GM12865 (cell line): Measurements from ENCODE around the gene DNAJB6.
A peak's percentile ranks its signal among the peaks of the same experiment; 100 is the strongest.

ENCODE experiments used
- DNase-seq: peaks from one replicate; pipeline ENCODE4 v3.0.0; 2010; ENCODE audit warnings: low read depth
- H3K4me3 ChIP-seq: 2 replicates; pipeline ENCODE4 v1.5.1; 2011; ENCODE audit warnings: mild to moderate bottlenecking, low read depth, low read length, control low read depth
- TF ChIP-seq, protein P1 (sequence below): IDR thresholded peaks from 2 replicates; pipeline ENCODE4 v1.5.1; 2011; ENCODE audit warnings: low read length, control low read depth, low read depth, inconsistent platforms; ENCODE audit not compliant: insufficient read depth; ENCODE audit errors: missing control alignments

DNAJB6 gene

DNA sequence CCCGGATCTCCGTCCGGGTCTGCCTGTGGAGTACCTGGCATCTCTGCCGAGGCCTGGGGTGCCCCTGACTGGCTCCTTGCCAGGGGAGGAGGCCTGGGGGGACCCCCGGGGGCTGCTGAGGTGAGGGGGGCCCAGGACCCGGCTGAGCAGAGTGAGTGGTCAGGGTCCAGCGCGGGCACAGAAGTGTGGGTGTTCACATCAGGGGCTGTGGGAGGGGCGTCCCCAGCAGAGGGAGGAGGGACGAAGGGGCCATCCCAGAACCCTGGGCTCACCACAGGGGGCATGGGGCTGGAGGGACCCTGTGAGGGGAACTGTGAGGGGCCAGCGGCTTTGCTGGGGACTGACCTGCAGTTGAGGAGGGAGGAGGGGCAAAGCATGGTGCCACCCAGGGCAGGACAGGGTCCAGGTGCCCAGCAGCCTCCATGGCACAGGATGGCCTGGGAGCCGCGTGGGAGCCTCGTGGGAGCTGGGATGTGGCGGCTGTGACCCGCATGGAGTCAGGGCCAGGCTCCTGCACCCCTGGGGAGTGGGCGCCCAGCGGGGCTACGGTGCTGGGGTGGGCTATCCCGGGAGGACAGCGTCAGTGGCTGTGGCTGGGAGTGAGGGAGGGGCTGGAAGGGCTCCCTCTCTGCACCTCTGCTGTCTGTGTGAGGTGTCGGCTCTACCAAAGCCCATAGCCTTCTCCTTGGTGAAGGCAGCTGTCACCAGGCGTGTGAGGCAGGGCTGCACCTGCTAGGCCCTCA, 91.2 kb downstream of the DNAJB6 start:
- TF ChIP-seq, protein P1, sequence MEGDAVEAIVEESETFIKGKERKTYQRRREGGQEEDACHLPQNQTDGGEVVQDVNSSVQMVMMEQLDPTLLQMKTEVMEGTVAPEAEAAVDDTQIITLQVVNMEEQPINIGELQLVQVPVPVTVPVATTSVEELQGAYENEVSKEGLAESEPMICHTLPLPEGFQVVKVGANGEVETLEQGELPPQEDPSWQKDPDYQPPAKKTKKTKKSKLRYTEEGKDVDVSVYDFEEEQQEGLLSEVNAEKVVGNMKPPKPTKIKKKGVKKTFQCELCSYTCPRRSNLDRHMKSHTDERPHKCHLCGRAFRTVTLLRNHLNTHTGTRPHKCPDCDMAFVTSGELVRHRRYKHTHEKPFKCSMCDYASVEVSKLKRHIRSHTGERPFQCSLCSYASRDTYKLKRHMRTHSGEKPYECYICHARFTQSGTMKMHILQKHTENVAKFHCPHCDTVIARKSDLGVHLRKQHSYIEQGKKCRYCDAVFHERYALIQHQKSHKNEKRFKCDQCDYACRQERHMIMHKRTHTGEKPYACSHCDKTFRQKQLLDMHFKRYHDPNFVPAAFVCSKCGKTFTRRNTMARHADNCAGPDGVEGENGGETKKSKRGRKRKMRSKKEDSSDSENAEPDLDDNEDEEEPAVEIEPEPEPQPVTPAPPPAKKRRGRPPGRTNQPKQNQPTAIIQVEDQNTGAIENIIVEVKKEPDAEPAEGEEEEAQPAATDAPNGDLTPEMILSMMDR, result no peak

DNA sequence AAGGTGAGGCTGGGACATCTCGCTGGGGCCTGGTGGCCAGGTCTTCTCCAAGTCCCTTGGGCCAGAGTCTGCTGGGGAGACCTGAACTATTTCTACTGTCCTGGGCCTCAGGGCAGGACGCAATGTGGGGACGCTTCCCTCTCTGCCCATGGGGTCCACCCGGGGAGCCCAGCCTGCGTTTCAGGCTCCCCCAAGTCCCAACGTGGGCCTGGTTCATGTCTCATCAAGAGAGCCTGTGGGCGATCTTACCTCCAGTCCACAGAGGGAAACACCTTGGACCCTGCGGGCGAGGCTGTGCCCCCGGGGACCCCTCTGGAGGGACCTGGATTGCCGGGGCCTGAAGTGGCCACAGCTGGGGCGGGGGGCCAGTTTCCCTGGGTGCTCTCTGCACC, 91.7 kb downstream of the DNAJB6 start:
- no peak overlapping the region for H3K4me3 ChIP-seq
- no peak for DNase-seq
- TF ChIP-seq, protein P1, result no peak

More for the DNA sequence above, 91.2 kb downstream of the DNAJB6 start:
- DNase-seq, result no peak
- H3K4me3 ChIP-seq, result no peak overlapping the region

DNA sequence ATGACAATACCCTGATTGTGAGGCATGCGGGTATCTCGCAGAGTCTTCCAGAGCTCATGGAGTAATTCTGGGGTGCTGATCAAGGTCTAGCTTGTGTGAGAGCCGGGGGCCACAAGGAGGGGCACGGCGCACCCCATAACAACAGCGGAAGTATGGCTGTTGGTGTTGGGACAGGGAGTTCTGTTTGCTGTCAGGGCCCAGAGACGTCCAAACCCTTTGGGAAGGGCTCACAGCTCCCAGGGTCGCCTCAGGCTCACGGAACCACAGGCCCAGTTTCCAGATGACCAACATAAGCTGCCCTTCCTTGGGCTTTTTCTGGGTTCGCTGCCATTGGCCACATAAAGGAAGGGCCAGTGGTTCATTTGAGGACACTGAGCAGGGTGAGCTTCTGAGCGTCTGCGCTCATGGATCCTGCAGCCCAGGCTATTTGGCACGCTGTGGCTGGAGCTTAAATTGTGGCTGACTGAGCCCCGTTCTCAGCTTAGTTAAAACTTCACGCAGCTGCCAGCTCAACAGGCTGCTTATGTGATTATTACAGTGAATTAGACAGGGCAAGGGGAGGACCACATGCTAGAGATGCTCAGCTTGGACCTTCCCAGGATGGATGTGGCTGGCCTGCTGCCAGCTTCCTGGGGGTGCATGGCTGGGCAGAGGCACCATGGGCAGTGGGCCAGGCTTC, 92.3 kb downstream of the DNAJB6 start:
- TF ChIP-seq, protein P1, result no peak
- no peak overlapping the region for H3K4me3 ChIP-seq
- no peak for DNase-seq

DNA sequence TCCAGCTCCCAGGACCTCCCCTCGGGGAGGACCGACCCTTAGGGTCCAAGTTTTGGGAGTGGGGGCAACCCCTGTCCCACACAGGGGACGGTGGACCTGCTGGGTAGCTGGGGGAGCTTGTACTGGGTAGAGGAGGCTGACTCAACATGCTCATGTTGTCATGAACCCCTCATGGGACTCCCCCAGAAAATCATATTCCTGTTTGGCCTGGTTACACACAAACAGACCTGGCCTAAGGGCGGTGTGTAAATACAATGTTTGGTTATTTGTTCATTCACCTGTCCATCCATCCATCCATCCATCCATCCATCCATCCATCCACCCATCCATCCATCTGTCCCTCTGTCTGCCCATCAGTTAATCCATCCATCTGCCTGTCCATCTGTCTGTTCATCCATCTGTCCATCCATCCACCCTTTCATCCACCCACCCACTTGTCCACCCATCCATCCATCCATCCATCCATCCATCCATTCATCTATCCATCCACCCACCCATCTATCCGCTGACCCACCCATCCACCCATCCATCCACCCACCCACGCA, 92.9 kb downstream of the DNAJB6 start:
- no peak for DNase-seq
- TF ChIP-seq, protein P1, result no peak
- no peak overlapping the region for H3K4me3 ChIP-seq

DNA sequence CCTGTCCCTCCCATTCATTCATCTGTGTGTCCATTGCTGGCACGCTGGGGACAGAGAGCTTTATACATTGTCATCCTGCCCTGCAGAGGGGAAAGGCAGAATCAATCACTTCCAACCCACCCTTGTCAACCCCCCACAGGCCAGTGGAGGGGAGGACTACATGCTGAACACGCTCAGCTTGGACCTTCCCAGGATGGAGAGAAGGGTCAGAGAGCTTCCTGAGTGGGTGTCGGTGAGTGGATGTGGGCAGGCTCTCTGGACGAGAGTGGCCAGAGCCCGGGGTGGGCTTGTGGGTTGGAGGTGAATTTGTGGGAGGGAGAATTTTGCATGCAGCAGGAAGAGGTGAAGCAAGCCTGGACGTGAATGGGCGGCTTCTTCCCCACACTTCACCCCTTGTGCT, 93.9 kb downstream of the DNAJB6 start:
- TF ChIP-seq, protein P1, result no peak
- no peak overlapping the region for H3K4me3 ChIP-seq
- no peak for DNase-seq

DNA sequence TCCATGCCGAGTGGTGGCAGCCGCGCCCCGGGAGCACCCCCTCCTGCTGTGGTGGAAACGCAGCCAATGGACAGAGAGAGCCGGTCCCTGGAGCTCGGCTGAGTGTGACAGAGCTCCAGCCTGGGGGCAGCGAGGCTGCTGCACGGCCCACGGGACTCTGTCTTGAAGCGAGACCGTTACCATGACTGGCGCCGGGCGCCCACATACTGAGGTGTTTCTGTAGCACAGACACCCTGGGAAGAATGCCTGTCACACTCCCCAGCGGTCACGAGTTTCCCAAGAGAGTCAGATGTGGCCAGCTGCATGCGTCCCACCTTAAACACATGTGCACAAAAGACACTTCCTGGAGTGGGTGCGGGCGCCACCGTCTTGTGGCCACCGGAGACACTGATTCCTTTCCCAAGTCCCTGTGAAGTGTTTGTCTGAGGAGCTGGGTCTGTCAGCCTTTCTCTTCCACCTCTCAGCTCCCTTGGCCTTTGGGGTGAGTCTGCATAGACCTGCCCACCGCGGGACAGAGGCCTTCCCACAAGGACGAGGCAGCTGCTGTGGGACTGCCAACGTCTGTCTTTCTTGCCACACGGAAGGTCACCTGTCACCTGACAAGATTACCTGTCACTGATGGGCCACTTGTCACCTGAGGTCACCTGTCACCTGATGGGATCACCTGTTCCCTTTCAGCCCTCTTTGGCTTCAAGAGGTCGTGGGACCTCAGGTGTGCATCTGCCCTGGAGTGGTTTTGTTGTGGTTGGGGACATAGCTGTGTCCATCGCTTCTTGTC, 94.6 kb downstream of the DNAJB6 start:
- no peak overlapping the region for H3K4me3 ChIP-seq
- TF ChIP-seq, protein P1, result no peak
- peak; percentile 38 for DNase-seq
